IPS-15b (cell line): Measurements from ENCODE around the gene LVRN.

ENCODE experiments used
- H3K27me3 ChIP-seq: one replicate; pipeline ENCODE4 v1.6.1; 2013; ENCODE audit warnings: low read length; ENCODE audit not compliant: control insufficient read depth, insufficient read depth
- H3K36me3 ChIP-seq: one replicate; pipeline ENCODE4 v1.6.1; 2013; ENCODE audit warnings: low read length; ENCODE audit not compliant: control insufficient read depth, insufficient read depth
- H3K4me1 ChIP-seq: one replicate; pipeline ENCODE4 v1.6.1; 2013; ENCODE audit warnings: mild to moderate bottlenecking, low read length; ENCODE audit not compliant: control insufficient read depth, insufficient read depth
- H3K4me3 ChIP-seq: one replicate; pipeline ENCODE4 v1.5.1; 2013; ENCODE audit warnings: low read depth, low read length
- H3K9ac ChIP-seq: one replicate; pipeline ENCODE4 v1.6.1; 2013; ENCODE audit warnings: low read depth, mild to moderate bottlenecking, low read length
- H3K9me3 ChIP-seq: one replicate; pipeline ENCODE4 v1.6.1; 2013; ENCODE audit warnings: mild to moderate bottlenecking, low read length; ENCODE audit not compliant: control insufficient read depth, insufficient read depth

LVRN gene

DNA sequence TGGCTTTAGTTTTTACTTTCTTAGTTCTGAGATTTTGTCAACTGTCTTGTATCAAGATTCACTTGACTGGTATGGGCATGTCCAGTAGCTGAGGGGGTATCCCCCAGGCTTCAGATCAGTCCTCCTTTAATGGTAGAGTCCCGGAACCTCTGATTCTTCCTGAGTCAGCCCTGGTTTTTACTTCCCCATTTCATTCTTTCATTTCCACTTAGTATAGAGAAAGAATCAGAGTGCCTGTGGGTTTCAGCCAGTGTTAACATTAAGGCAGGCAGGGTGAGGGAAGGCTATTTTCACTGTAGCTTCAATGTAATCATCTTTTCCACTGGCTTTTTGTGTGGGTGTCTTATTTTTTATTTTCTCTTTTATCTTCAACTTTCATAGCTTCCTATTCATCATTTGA, 114.2 kb downstream of the LVRN start:
- no peaks in the 10 kb centered on the region for H3K9me3 ChIP-seq
- no peaks in the 10 kb centered on the region for H3K36me3 ChIP-seq
- no peak overlapping the region for H3K9ac ChIP-seq
- H3K4me1 ChIP-seq: no peaks in the 10 kb centered on the region
- H3K4me3 ChIP-seq: no peak overlapping the region
- no peaks in the 10 kb centered on the region for H3K27me3 ChIP-seq
